Inflammatory macrophage treated with lipopolysaccharide for 1 hour (primary cell): ENCODE measurements around the gene ZNRF4.
A peak's percentile ranks its signal among the peaks of the same experiment; 100 is the strongest.
"Not testable (repeated sequence)": the region's sequence is repeated elsewhere in the genome, so short reads cannot be mapped to it uniquely, and the experiment has no call there.

Experiments used
- DNase-seq, 2 donors: peaks; one replicate each; pipeline ENCODE4 v3.0.0-alpha.2; 2020 to 2022

The ZNRF4 gene

DNA sequence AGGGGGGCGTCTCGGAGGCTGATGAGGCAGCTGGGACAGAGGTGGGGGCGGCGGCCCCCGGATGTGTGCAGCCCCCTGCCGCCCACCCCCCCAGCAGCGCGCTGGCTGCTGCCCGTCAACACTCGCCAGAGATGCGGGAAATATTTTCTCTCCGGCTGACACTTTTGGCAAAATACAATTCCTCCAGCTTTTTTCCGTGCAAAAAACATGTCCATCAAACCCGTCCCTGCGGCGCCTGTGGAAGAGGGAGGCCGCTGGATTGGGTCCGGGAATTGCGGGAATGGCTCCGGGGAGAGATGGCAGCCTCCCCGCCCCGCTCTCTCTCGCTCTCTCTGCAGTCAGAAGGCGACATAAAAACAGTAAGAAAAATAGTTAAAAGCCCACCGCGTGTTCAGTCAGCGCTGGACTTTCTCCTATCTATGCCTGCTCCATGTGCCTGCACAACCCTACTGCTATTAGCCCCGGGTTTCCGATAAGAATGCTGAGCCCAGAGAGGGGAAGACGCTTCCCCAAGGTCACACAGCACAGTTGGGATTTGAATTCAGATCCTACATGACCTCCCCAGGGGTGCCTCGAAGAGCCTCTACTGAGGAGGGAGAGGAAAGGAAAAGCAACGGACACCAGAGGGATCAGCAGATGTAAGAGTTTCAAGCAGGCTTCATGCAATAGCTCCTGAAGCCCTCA lies 23.2 kb downstream of the ZNRF4 start:
- no peak for DNase-seq

- no peak for DNase-seq
Measured at GRCh38 chr19:5478925-5479588, 23.8 kb downstream of the ZNRF4 start.

DNA sequence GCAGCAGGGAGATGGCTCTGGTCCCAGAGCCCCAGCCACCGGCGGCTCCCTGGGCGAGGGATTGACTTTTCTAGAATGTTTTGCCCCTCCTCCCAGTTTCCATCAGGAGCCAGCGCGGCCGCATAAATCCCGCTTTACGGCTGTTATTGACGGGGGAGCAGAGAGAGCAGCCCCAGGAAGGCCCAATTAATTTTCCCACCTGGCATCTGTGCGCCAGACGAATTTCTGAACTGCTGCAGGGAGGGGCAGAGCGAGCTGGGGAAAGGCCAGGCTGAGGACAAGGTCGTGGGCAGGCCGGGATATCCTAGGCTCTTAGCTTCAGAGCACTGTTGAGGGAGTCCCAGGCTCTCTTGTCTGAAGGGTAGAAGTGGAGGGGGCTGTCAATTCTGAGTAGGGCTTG lies 24.7 kb downstream of the ZNRF4 start:
- DNase-seq, result no peak

GRCh38 chr19:5480427-5480836 lies 25.2 kb downstream of the ZNRF4 start:
- DNase-seq, result peak in 1 of 2 donors; percentile 6

DNA sequence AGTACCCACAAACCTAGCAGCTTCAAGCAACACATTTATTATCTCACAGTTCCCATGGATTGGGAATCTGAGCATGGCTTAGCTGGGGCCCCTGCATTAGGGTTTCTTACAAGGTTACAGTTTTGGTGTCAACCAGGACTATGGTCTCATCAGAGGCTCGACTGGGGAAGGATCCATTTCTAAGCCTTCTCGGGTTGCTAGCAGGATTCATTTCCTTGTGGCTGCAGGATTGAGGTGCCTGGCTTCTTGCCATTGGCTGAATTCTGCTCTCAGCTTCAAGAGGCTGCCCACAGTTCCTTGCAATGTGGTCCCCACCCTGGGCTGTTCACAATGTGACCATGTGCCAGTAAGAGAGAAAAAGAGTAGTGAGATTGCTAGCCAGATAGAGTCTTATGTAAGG lies 26.7 kb downstream of the ZNRF4 start:
- DNase-seq, result no peak

DNA sequence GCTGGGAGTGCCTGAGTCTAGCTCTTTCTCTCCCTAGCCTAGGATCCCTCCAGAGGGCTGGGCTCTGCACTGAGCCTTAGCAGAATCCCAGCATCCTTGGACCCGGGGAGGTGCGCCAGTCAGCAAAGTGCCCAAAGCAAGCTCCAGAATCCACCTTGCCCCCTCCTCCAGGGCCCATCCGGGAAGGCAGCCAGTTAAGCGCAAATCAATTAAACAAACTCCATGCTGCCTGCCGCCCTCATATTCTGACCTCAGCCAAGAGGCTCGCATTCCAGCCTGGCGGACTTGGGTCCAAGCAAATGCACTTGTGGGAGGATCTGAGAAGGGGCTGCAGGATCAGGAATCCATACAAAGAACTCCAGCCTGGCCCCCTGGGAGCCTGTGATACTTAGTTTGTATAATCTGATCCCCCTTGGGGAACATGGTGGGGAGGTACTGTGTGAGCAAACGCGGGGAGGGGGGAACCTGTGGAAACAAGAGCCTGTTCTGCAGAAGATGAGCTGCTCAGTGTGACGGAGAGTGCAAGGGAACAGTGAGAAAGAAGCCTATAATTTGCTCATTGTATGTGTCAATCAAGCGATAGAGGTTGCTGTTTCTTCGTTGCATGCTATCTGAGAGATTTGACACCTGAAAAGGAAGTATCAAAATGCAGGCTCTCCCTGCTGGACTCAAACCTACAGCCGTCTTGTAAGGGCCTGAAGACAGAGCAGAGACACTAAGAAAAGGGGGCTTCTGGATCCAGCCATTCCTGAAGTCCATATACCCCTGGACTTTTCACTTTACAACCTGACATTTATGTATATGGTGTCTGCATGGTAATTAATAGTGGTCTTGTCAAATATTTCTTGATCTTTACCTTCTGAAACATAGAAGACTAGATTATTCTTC lies 29.4 kb downstream of the ZNRF4 start:
- no peak for DNase-seq

DNA sequence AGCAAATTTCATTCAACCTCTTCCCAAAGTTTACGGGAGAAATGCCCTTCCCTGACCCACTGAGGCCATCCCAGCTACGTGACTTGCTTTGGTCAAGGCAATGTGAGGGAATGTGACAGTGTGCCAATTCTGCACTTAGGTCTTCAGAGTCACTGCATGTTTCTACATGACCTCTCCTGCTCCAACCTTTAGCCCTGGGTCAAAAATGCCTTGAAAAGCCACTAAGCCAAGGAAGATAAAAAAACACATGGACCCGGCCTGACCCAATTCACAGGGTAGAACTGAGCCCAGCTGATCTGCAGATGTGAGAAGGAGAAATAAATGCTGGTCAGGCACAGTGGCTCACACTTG lies 30.0 kb downstream of the ZNRF4 start:
- DNase-seq, result no peak

- not testable (repeated sequence) for DNase-seq
Measured at GRCh38 chr19:5485658-5486057, 30.4 kb downstream of the ZNRF4 start.

GRCh38 chr19:5487222-5487621 lies 32.0 kb downstream of the ZNRF4 start:
- no peak for DNase-seq

DNA sequence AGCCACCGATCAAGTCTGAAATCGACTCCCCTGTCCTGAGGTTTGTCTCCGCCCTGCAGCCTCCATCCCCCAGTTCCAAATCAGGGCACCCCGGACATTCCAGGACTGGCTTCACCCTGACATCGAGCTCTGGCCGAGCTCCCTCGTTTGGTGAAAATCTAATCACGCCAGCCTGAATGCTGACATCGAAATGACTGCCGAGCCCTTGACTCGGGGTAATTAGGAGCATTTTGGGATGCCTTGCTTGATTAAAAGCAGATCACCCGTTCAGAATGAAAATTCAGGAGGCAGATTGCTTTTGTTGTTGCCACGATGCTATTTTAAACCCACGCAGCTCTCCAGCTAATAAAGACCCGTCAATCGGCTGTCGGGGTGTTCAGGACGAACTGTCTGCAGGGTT lies 34.3 kb downstream of the ZNRF4 start:
- no peak for DNase-seq

- no peak for DNase-seq
Measured at GRCh38 chr19:5491565-5491964, 36.3 kb downstream of the ZNRF4 start.

DNA sequence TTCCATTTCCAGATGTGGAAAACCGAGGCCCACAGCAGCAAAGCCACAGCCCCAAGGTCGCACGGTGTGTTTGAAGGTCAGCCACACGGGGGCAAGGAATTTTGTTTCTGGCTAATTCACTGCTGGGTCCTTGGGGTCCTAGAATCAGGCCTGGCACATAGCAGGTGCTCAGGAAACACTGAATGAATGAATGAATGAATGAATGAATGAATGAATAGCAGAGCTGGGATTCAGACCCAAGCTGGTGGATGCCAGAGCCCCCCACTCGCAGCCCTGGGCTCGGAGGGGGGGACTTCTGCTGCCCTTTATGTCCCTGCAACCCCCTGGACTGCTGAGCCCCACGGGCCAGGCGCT lies 37.0 kb downstream of the ZNRF4 start:
- no peak for DNase-seq

DNA sequence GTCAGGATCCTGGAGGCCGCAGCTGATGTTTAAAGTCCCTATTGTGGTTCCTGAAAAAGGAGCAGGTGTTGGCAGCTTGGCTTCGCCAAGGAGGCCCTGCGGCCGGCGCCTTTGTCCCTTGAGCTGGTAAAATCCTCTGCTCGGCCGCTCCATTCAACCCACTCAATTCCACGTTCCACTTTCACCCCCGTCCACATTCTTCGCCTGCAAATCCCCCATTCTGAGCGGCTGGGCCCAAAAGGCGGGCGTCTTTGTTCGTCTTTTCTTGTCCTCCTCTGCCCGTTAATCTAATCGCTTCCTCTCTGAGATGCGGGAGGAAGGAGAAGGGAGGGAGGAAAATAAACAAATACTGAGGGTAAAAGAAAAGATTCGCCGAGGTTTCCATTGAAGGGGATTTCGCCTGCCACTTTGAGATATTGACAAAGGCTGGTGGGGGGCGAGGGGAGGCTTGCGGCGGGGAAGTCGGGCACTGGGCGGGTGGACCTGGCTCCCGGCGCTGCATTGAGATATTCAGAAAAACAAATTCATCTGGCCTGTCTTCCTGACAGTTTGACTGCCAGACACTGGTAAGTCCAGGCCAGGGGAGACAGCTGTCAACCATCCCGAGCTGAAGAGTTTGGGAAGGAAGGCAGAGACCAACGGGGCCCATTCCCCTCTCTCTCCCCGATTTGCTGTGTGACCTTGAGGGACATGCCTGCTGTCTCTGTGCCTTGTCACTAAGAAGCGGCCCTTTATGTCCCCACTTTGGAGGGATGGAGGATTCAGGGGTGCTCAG lies 37.6 kb downstream of the ZNRF4 start:
- DNase-seq, result no peak

GRCh38 chr19:5494773-5495172 lies 39.6 kb downstream of the ZNRF4 start:
- no peak for DNase-seq

DNA sequence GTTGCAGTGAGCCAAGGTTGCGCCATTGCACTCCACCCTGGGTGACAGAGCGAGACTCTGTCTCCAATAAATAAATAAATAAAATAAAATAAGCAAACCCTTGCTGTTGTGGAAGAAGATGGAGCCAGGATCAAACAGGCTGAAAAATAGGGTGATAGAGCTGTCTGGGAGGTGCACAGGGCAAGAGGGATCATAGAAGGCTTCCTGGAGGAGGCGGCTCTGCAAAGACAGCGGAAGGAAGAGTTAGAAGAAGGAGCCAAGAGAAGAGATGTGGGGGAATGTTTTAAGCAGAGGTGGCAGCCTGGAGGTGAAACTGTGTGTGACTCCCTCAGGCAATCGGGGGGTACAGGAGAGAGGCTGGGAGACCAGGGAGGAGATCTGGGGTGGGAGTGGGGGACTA lies 40.6 kb downstream of the ZNRF4 start:
- DNase-seq, result no peak

GRCh38 chr19:5497297-5497696 lies 42.1 kb downstream of the ZNRF4 start:
- DNase-seq, result no peak

GRCh38 chr19:5498830-5499550 lies 43.8 kb downstream of the ZNRF4 start:
- no peak for DNase-seq

GRCh38 chr19:5501907-5502306 lies 46.7 kb downstream of the ZNRF4 start:
- DNase-seq, result no peak

- DNase-seq, result no peak
Measured at GRCh38 chr19:5503598-5503997, 48.4 kb downstream of the ZNRF4 start.

GRCh38 chr19:5504114-5504513 lies 48.9 kb downstream of the ZNRF4 start:
- no peak for DNase-seq
